IPS-15b (cell line): ENCODE measurements around the gene IFT52.

ENCODE experiments used
- H3K27me3 ChIP-seq: one replicate; pipeline ENCODE4 v1.6.1; 2013; ENCODE audit warnings: low read length; ENCODE audit not compliant: control insufficient read depth, insufficient read depth
- H3K36me3 ChIP-seq: one replicate; pipeline ENCODE4 v1.6.1; 2013; ENCODE audit warnings: low read length; ENCODE audit not compliant: control insufficient read depth, insufficient read depth
- H3K4me1 ChIP-seq: one replicate; pipeline ENCODE4 v1.6.1; 2013; ENCODE audit warnings: mild to moderate bottlenecking, low read length; ENCODE audit not compliant: control insufficient read depth, insufficient read depth
- H3K4me3 ChIP-seq: one replicate; pipeline ENCODE4 v1.5.1; 2013; ENCODE audit warnings: low read depth, low read length
- H3K9ac ChIP-seq: one replicate; pipeline ENCODE4 v1.6.1; 2013; ENCODE audit warnings: low read depth, mild to moderate bottlenecking, low read length
- H3K9me3 ChIP-seq: one replicate; pipeline ENCODE4 v1.6.1; 2013; ENCODE audit warnings: mild to moderate bottlenecking, low read length; ENCODE audit not compliant: control insufficient read depth, insufficient read depth

IFT52 gene

DNA sequence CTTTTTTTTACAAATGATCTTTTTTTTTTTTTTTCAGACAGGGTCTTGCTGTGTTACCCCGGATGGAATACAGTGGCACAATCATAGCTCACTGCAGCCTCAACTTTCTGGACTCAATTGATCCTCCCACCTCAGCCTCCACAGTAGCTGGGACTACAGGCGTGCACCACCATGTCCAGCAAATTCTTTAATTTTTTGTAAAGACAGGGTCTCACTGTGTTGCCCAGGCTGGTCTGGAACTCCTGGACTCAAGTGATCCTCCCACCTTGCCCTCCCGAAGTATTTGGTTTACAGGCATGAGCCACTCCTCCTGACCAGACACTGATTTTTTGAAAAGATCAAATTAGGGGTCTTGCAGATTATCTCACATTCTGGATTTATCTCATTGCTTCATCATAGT, 65.2 kb downstream of the IFT52 start:
- no peak overlapping the region for H3K9ac ChIP-seq
- no peaks in the 10 kb centered on the region for H3K27me3 ChIP-seq
- no peaks in the 10 kb centered on the region for H3K9me3 ChIP-seq
- no peaks in the 10 kb centered on the region for H3K4me1 ChIP-seq
- H3K4me3 ChIP-seq: no peak overlapping the region
- H3K36me3 ChIP-seq: no peaks in the 10 kb centered on the region

DNA sequence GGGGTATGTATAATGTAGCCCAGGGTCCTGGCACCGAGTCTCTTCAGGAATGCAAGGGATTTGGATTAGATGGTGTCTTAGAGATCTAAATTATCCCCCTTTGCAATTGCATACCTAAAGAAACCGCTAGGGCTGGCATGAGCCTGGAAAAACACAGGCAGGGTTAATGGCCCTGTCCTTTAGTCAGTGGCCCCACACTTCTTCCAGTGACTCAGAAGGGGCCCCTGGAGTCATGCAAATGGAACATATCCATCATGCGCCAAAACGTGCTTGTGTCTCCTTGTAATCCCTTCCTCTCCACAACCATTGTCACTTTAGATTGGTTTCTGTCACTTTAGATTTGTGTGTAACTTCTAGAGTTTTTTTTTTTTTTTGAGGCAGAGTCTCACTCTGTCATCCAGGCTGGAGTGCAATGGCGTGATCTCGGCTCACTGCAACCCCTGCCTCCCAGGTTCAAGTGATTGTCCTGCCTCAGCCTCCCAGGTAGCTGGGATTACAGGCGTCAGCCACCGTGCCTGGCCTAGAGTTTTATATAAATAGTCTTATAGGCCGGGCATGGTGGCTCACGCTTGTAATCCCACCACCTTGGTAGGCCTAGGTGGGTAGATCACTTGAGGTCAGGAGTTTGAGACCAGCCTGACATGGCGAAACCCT, 67.5 kb downstream of the IFT52 start:
- Histone ChIP-seq H3K9ac (peak overlapping the region; percentile 85), H3K4me3 (peak overlapping the region; percentile 93), H3K4me1 (no peaks in the 10 kb centered on the region), H3K36me3 (no peaks in the 10 kb centered on the region), H3K9me3 (no peaks in the 10 kb centered on the region), H3K27me3 (no peaks in the 10 kb centered on the region)

DNA sequence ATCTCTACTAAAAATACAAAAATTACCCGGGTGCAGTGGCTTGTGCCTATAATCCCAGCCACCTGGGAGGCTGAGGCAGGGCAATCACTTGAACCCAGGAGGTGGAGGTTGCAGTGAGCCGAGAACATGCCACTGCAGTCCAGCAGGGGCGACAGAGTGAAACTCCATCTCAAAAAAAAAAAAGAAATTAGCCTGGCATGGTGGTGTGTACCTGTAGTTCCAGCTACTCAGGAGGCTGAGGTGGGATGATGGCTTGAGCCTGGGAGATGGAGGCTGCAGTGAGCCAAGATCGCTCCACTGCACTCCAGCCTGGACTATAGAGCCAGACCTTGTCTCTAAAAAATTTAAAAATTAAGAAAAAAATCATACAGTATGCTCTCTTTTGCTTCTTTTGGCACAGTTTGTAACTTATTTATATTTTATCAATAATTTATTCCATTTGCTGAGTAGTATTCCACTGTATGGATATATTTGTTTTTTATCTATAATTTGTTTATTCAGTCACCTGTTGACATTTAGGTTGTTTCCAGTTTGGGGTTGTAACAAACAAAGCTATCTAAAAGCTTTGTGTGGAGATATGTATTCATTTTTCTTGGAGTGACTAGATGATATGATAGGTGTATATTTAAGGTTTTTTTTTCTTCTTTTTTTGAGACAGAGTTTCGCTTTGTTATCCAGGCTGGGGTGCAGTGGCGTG, 68.1 kb downstream of the IFT52 start:
- H3K36me3 ChIP-seq: no peaks in the 10 kb centered on the region
- H3K27me3 ChIP-seq: no peaks in the 10 kb centered on the region
- H3K4me3 ChIP-seq: peak overlapping the region; percentile 93
- no peaks in the 10 kb centered on the region for H3K4me1 ChIP-seq
- no peaks in the 10 kb centered on the region for H3K9me3 ChIP-seq
- H3K9ac ChIP-seq: no peak overlapping the region

DNA sequence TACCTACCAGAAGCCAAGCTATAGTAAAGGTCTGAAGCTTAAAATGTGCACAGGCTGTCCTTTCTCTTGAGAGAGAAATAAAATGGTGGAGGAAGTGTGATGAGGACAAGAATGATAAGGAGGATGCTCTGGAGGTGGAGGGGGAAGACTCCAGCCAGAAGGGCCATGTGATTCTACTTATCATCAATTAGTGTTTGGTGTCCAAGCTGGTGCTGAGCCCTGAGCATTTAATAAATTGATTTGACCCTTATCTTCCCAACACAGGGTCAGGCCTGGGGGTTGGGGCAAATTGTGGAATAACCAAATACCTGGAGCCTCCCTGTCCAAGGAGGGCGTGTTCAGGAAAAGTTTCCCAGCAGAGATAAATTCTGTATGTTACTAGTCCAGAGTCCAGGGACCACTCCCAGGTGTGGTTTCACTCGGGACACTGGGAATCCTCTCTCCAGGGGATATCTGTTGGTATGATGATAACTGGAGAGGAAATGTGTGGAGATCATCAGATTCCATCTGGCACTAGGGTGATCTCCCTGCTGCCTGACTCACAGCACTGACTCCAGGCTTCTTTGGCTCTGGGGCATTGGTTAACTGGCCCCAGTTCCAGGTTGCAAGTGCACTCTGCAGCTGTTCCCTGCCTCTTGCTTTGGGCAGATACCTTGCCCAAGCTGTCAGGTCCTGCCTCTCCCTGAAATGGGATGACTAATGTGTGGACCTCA, 72.4 kb downstream of the IFT52 start:
- Histone ChIP-seq H3K4me1 (no peaks in the 10 kb centered on the region), H3K4me3 (no peak overlapping the region), H3K9me3 (no peaks in the 10 kb centered on the region), H3K27me3 (no peaks in the 10 kb centered on the region), H3K9ac (no peak overlapping the region), H3K36me3 (no peaks in the 10 kb centered on the region)

DNA sequence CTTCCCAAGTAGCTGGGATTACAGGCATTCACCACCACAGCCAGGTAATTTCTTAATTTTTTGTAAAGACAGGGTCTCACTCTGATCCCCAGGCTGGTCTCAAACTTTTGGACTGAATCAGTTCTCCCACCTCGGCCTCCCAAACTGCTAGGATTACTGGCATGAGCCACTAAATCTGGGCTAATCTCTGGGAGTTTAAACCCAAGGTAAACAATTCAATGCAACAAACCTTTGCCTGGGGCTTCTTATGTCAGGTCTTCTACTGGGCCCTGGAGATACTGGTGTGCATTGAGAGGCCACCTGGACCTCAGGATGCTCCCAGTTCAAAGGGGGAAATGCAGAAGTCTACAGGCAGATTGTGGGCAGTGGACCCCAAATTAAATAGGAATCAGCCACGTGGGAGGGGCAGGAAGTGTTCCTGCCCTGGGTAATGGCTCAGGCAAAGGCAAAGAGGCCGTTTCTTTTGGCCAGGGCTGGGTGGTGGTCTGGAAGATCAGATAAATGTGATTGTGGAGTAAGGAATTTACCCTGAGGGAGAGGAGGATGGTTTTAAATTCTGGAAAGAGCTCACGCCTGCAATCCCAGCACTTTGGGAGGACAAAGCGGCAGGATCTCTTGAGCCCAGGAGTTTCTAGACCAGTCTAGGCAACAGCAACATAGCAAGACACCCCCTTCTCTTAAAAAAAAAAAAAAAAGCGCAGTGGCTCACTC, 74.9 kb downstream of the IFT52 start:
- Histone ChIP-seq H3K9me3 (no peaks in the 10 kb centered on the region), H3K9ac (no peak overlapping the region), H3K36me3 (no peaks in the 10 kb centered on the region), H3K4me3 (no peak overlapping the region), H3K4me1 (no peaks in the 10 kb centered on the region), H3K27me3 (no peaks in the 10 kb centered on the region)

DNA sequence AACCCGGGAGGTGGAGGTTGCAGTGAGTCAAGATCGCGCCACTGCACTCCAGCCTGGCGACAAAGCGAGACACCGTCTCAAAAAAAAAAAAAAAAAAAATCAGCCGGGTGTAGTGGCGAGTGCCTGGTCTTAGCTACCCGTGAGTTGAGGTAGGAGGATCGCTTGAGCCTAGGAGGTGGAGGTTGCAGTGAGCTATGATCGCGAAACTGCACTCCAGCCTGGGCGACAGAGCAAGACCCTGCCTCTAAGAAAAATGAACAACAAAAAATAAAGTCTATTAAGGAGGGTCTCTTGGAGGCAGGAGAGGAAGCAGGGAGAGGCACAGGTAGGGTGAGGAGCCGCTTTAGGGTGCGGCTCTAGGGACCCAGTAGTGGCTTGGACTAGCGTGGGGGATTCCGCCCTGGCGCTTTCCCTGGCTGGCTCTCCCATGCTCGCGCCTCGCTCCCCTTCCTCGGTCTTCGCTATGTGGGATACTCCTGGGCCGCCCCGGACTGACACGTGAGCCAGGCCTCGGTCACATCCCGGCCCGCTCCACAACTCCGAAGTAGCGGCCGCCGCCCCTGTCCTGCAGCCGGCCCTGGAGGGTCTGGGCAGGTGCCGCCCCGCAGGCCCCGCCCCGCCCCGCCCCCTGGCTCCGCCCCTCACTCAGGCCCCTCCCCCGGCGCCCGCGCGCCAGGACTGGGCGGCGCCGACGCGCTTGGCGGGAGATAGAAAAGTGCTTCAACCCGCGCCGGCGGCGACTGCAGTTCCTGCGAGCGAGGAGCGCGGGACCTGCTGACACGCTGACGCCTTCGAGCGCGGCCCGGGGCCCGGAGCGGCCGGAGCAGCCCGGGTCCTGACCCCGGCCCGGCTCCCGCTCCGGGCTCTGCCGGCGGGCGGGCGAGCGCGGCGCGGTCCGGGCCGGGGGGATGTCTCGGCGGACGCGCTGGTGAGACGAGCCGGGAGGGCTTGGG, 75.9 kb downstream of the IFT52 start, which contains the start of gene MYBL2:
Gene MYBL2 (plus strand): TSS at position 739 of the 953 bp plus-strand sequence. CDS start 170 bp downstream, at position 909.
- Histone ChIP-seq H3K4me1 (no peaks in the 10 kb centered on the region), H3K27me3 (no peaks in the 10 kb centered on the region), H3K36me3 (no peaks in the 10 kb centered on the region), H3K4me3 (peak within 1 kb of the TSS; percentile 76), H3K9ac (peak within 1 kb of the TSS; percentile 87), H3K9me3 (no peaks in the 10 kb centered on the region)

DNA sequence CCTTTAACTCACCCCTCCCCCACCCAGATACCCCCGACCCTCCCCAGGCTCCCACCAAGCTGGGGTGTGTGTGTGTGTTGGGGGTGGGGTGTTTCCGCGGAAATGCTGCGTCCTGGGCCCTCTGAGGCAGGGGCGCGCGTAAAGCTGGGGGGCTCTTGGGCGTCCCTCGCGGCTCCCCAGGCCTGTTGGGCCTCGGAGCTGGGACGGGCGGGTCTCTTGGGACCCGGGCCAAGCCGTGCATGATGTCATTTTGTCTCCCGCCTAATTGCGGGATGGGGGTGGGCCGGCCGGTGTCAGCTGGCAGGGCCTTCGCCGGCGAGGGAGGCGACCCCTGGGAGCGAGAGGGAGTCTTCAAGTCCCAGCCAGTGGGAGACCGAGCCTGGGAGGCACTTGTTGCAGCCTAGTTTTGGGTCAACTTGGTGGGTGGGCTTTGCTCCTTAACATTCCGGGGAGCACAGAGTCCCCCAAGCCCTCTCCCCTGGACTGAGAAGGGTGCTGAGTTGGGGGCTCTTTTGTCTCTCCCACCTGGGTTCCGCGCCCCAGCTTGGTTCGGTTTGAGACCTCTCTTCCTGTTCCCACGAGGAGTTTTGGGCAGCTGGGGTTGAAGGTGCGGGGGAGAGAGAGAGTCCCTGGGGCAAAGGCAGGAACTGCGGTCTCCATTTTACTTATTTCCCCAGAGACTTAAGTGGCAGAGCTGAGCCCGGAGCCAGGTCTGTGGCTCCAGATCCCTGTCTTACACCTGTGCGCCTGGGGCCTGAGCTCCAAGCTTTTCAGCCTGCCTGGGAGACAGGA, 76.8 kb downstream of the IFT52 start:
- Histone ChIP-seq H3K9ac (peak overlapping the region; percentile 87), H3K4me1 (no peaks in the 10 kb centered on the region), H3K27me3 (no peaks in the 10 kb centered on the region), H3K9me3 (no peaks in the 10 kb centered on the region), H3K36me3 (peaks cover 5% of the 10 kb centered on the region), H3K4me3 (peak overlapping the region; percentile 76)

DNA sequence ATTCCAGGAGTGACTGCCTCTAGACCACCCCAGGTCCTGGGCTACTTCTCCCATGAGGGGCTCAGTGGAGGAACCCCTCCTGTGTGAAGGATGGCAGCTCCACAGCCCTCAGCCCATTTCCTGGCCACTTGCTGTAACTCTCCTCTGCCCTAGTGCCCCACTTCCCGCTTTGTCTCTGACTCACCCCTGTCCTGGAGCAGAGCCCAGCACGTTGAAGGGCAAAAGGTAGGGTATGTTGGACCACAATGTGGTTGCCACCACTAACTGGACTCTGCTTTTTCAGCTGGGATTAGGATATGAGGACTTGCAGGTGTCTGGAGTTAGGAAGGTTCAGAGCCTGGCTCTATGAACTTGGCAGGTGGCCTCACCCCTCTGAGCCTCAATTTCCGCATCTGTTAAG, 78.6 kb downstream of the IFT52 start:
- Histone ChIP-seq H3K4me1 (no peaks in the 10 kb centered on the region), H3K9ac (no peak overlapping the region), H3K27me3 (no peaks in the 10 kb centered on the region), H3K4me3 (peak overlapping the region; percentile 8), H3K36me3 (peaks cover 20% of the 10 kb centered on the region), H3K9me3 (no peaks in the 10 kb centered on the region)

DNA sequence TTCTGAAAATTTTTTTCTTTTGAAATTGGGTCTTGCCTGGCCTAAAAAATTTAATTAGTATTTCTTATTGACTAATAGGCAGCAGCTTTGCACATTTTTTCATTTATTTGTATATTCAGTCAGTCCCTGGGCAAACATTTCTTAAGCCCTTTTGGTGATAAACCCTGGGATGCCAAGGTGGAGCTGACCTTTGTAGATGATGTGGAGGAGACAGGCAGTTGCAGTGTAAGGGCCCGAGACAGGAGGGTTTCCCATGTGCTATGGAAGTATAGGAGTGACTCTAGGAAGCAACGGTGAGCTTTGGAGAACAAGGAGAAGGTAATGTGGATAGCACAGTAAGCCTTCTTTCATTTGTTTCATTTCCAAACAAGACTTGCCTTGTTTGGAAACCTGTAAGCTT, 79.7 kb downstream of the IFT52 start:
- Histone ChIP-seq H3K4me3 (no peak overlapping the region), H3K27me3 (no peaks in the 10 kb centered on the region), H3K4me1 (no peaks in the 10 kb centered on the region), H3K36me3 (peaks cover 24% of the 10 kb centered on the region), H3K9me3 (no peaks in the 10 kb centered on the region), H3K9ac (no peak overlapping the region)

DNA sequence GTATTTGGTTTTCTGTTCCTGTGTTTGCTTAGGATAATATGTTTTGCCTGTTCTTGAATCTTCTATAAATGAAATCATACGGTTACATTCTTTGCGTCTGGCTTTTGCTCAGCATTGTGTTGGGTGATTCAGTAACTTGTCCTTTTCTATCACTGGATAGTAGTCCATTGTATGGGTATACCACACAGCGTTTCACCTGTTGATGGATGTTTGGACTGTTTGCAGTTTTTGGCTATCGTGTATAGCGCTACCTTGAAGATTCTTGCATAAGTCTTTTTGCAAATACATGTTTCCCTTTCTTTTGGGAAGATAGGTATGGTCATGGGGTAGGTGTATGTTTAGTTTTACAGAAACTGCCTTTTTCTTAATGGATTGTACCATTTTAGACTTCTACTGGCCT, 85.6 kb downstream of the IFT52 start:
- Histone ChIP-seq H3K4me3 (no peak overlapping the region), H3K36me3 (peaks cover 30% of the 10 kb centered on the region), H3K27me3 (no peaks in the 10 kb centered on the region), H3K9me3 (no peaks in the 10 kb centered on the region), H3K4me1 (no peaks in the 10 kb centered on the region), H3K9ac (no peak overlapping the region)
